Vagina (tissue), 2 donors: ENCODE results near the gene SLCO2A1. TPM values are rescaled to one million over a fixed set of nuclear protein-coding genes. Genes with fewer than 3 reads are reported as not detected.

Experiments
- DNase-seq, 2 donors: peaks; one replicate each; pipeline ENCODE4 v3.0.0-alpha.2; 2017; ENCODE audit errors: extremely low spot score in 2 of 2
- H3K27ac ChIP-seq: fragments of 200-600 bp; sonication (generic); one replicate; pipeline ENCODE4 v1.5.1; 2019
- H3K27me3 ChIP-seq: fragments of 200-600 bp; sonication (generic); one replicate; pipeline ENCODE4 v1.5.1; 2019
- H3K36me3 ChIP-seq, 2 donors: fragments of 200-600 bp; sonication (generic); one replicate each; pipeline ENCODE4 v1.5.1; 2017 to 2019
- H3K4me1 ChIP-seq: fragments of 200-600 bp; sonication (generic); one replicate; pipeline ENCODE4 v1.5.1; 2019
- H3K4me3 ChIP-seq, 2 donors: fragments of 200-600 bp; sonication (generic); 1 replicate in 1 of 2; 2 replicates in 1 of 2; pipeline ENCODE4 v1.5.1; 2016 to 2019
- H3K9me3 ChIP-seq: fragments of 200-600 bp; sonication (generic); one replicate; pipeline ENCODE4 v1.5.1; 2019
- POLR2A ChIP-seq, 2 donors: fragments of 450-650 bp; IDR thresholded peaks; one replicate each; pipeline ENCODE4 v1.6.1; 2017; ENCODE audit warnings: antibody characterized with exemption in 2 of 2, mild to moderate bottlenecking in 2 of 2, moderate library complexity in 2 of 2
- POLR2AphosphoS5 ChIP-seq, 2 donors: sonication (generic); formaldehyde crosslinking; IDR thresholded peaks; one replicate each; pipeline ENCODE4 v1.9.0; 2017; ENCODE audit warnings: antibody characterized with exemption in 2 of 2, mild to moderate bottlenecking in 2 of 2, low read depth in 1 of 2; ENCODE audit not compliant: insufficient read depth in 1 of 2
- intact Hi-C: fragments of 100-400 bp; cut with DNase I; formaldehyde crosslinking; loops from one replicate; pipeline ENCODE4 v1.15.1; 2023
- total RNA-seq: library from RNA; depleted of rRNA; stranded (reverse); fragments of >200 nt; gene quantifications from one replicate; pipeline ENCODE4 v1.2.3, GENCODE V29; 2016
- TF ChIP-seq, protein P1 (sequence below), 3 experiments: fragments of 450-650 bp in 2 of 3; fragments of 200-600 bp in 1 of 3; sonication (generic) in 1 of 3; IDR thresholded peaks; one replicate each; pipeline ENCODE4 v1.5.1; 2017 to 2019; ENCODE audit warnings: antibody characterized with exemption in 3 of 3, mild to moderate bottlenecking in 2 of 3, moderate library complexity in 2 of 3

Gene SLCO2A1
- total RNA-seq, 1 donor from 2014 or later, result 40.3 TPM

DNA sequence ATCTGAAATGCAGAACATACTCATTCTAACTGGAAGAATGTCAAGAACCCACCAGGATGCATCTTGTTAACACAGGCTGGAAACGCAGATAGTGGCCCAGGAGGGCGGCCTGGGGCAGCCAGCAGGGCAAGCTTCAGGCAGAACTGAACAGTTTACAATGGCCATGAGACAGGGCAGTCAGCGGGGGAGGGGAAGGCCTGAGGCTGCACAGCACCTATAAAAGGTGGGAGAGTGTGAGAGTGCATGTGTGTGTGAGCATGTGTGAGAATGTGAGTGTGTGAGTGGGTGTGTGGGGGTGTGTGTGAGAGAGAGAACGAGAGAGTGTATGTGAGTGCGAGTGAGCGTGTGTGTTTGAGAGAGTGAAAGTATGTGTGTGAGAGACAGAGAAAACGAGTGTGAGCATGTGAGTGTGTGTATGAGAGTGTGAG lies 26.8 kb upstream of the SLCO2A1 start:
- intact Hi-C loops, result no loop called here
- Histone ChIP-seq H3K9me3 (no peaks in the 10 kb centered on the region), H3K36me3 (no peaks in the 10 kb centered on the region), H3K27me3 (no peaks in the 10 kb centered on the region), H3K4me1 (peaks cover 9% of the 10 kb centered on the region), H3K27ac (no peak overlapping the region), H3K4me3 (no peak overlapping the region)
- no peak for DNase-seq
- TF ChIP-seq POLR2AphosphoS5 (IDR thresholded peaks at IDR 0.05; ENCODE audit: insufficient read depth in 1 of 2, low read depth in 1 of 2) (no peak), POLR2A (IDR thresholded peaks at IDR 0.05) (no peak)
- TF ChIP-seq, protein P1, sequence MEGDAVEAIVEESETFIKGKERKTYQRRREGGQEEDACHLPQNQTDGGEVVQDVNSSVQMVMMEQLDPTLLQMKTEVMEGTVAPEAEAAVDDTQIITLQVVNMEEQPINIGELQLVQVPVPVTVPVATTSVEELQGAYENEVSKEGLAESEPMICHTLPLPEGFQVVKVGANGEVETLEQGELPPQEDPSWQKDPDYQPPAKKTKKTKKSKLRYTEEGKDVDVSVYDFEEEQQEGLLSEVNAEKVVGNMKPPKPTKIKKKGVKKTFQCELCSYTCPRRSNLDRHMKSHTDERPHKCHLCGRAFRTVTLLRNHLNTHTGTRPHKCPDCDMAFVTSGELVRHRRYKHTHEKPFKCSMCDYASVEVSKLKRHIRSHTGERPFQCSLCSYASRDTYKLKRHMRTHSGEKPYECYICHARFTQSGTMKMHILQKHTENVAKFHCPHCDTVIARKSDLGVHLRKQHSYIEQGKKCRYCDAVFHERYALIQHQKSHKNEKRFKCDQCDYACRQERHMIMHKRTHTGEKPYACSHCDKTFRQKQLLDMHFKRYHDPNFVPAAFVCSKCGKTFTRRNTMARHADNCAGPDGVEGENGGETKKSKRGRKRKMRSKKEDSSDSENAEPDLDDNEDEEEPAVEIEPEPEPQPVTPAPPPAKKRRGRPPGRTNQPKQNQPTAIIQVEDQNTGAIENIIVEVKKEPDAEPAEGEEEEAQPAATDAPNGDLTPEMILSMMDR (IDR thresholded peaks at IDR 0.05), result no peak

DNA sequence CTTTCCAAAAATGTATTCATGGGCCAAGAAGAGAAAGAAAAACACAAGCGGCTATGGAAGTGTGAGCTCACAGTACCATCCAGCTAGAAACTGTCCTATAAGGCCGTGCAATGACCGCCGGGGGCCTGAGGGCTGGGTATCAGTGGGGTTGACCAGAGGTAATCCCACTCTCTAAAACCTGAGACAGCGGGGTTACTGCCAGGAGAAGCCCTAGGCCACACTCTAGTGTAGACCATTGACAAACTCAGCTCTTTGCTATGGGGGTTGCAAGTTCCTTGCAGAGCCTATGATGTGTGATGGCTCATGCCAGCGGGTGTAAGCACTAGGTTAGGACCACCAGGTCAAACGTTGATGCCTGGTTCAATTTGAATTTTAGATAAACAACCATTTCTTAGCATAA lies 25.9 kb upstream of the SLCO2A1 start:
- Histone ChIP-seq H3K27me3 (no peaks in the 10 kb centered on the region), H3K4me3 (no peak overlapping the region), H3K36me3 (no peaks in the 10 kb centered on the region), H3K27ac (no peak overlapping the region), H3K9me3 (no peaks in the 10 kb centered on the region), H3K4me1 (peaks cover 5% of the 10 kb centered on the region)
- no peak for DNase-seq
- TF ChIP-seq POLR2AphosphoS5 (IDR thresholded peaks at IDR 0.05; ENCODE audit: insufficient read depth in 1 of 2, low read depth in 1 of 2) (no peak), POLR2A (IDR thresholded peaks at IDR 0.05) (no peak)
- TF ChIP-seq, protein P1 (IDR thresholded peaks at IDR 0.05), result no peak
- intact Hi-C loops, result no loop called here

DNA sequence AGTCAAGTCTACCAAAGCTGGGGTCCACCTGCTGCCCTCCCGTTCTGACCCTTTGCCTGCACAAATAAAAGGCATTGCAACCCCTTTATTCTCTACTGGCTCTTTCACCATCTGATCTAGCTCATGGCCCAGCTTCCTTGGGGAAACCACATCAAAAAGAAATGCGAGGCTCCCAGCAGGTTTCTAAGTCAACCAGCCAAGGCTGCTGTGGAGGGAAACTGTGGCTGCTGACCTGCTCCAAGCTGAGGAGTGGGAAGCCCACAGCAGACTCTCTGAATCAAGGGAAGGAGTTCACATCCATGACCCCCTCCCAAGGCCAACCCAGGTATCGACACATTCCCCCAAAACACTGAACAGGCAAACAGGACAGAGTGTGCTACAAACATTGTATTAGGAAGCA lies 25.2 kb upstream of the SLCO2A1 start:
- intact Hi-C loops, result no loop called here
- DNase-seq, result no peak

DNA sequence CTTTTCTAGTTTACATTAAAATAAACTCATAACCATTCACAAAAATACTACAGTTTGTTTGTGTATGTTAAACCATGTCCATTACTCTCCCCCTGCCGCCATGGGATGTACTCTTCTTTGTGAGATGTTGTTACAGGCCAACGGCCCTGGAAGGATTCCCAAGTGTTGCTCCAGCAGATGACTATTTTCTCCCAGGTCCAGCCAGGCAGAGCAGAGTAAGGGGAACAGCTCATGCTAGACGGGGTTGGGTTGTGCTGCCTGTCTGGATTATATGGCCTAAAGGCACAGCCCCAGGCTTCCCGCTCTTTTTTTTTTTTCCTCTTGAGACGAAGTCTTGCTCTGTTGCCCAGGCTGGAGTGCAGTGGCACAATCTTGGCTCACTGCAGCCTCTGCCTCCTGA lies 24.5 kb upstream of the SLCO2A1 start:
- Histone ChIP-seq H3K4me3 (no peak overlapping the region), H3K27me3 (no peaks in the 10 kb centered on the region), H3K27ac (no peak overlapping the region), H3K36me3 (no peaks in the 10 kb centered on the region), H3K4me1 (no peaks in the 10 kb centered on the region), H3K9me3 (no peaks in the 10 kb centered on the region)
- intact Hi-C loops, result no loop called here
- DNase-seq, result no peak
- TF ChIP-seq POLR2A (IDR thresholded peaks at IDR 0.05), result no peak

More for the DNA sequence above, 25.2 kb upstream of the SLCO2A1 start:
- TF ChIP-seq, protein P1 (IDR thresholded peaks at IDR 0.05), result no peak
- TF ChIP-seq POLR2AphosphoS5 (IDR thresholded peaks at IDR 0.05; ENCODE audit: insufficient read depth in 1 of 2, low read depth in 1 of 2) (no peak), POLR2A (IDR thresholded peaks at IDR 0.05) (no peak)
- no peaks in the 10 kb centered on the region for H3K4me1 ChIP-seq
- no peaks in the 10 kb centered on the region for H3K27me3 ChIP-seq
- no peaks in the 10 kb centered on the region for H3K9me3 ChIP-seq
- no peak overlapping the region for H3K4me3 ChIP-seq
- no peak overlapping the region for H3K27ac ChIP-seq
- no peaks in the 10 kb centered on the region for H3K36me3 ChIP-seq

DNA sequence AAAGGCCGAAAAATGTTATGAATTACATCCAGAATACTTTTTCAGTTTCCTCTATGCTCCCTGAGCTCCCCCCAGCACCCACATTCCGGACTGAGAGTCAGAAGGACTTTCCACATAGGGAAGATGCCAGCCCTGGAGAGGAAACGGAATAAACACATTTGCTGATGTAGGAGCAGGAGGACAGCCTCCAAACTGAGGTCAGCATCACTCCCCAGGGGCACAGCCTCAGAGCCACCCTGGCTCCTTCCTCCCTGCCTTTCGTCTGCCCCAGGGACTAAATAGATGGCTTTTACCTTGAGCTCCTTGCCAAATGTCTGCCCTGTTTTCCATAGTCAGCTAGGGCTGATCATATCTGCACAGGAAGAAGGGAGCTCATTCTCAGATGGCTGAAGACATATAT lies 22.6 kb upstream of the SLCO2A1 start:
- Histone ChIP-seq H3K4me3 (no peak overlapping the region), H3K4me1 (no peaks in the 10 kb centered on the region), H3K9me3 (no peaks in the 10 kb centered on the region), H3K27ac (no peak overlapping the region), H3K36me3 (no peaks in the 10 kb centered on the region), H3K27me3 (no peaks in the 10 kb centered on the region)
- no peak for TF ChIP-seq POLR2AphosphoS5 (IDR thresholded peaks at IDR 0.05; ENCODE audit: insufficient read depth in 1 of 2, low read depth in 1 of 2)
- TF ChIP-seq, protein P1 (IDR thresholded peaks at IDR 0.05), result no peak
- intact Hi-C loops, result no loop called here
- no peak for DNase-seq

DNA sequence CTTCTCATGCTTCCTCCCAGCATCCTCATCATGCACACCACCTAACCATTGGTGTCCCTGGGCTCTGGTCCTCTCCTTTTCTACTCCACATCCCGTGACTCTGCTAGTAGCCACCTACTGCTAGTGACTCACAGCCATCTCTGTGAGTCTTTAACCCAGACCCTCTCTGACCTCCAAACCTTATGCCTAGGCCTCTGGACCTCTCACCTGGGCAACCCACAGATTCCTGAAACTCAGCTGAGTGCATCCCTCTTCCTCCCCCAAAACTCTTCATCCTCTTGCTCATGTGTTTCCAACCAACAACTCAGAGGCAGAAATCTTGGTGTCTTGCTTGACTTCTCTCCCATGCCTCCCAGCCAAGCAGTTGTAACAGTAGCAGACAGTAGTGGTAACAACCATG lies 20.0 kb upstream of the SLCO2A1 start:
- peak in 1 of 2 donors; percentile 79 for DNase-seq
- no peaks in the 10 kb centered on the region for H3K27me3 ChIP-seq
- no peak for TF ChIP-seq POLR2A (IDR thresholded peaks at IDR 0.05)
- TF ChIP-seq, protein P1 (IDR thresholded peaks at IDR 0.05), result no peak
- TF ChIP-seq POLR2AphosphoS5 (IDR thresholded peaks at IDR 0.05; ENCODE audit: insufficient read depth in 1 of 2, low read depth in 1 of 2), result no peak
- H3K36me3 ChIP-seq, result no peaks in the 10 kb centered on the region
- intact Hi-C loops, result no loop called here
- no peak overlapping the region for H3K27ac ChIP-seq
- no peak overlapping the region for H3K4me3 ChIP-seq
- H3K4me1 ChIP-seq, result no peaks in the 10 kb centered on the region
- no peaks in the 10 kb centered on the region for H3K9me3 ChIP-seq
